GM12874 (cell line): ENCODE results near the gene KRTAP10-6.
"Not testable (repeated sequence)": the region's sequence is repeated elsewhere in the genome, so short reads cannot be mapped to it uniquely, and the experiment has no call there.

Experiments used
- TF ChIP-seq, protein P1 (sequence below): IDR thresholded peaks from 2 replicates; pipeline ENCODE4 v1.5.1; 2011; ENCODE audit warnings: low read depth, mild to moderate bottlenecking, control low read depth, low read length, moderate library complexity; ENCODE audit not compliant: insufficient read depth

The KRTAP10-6 gene

DNA sequence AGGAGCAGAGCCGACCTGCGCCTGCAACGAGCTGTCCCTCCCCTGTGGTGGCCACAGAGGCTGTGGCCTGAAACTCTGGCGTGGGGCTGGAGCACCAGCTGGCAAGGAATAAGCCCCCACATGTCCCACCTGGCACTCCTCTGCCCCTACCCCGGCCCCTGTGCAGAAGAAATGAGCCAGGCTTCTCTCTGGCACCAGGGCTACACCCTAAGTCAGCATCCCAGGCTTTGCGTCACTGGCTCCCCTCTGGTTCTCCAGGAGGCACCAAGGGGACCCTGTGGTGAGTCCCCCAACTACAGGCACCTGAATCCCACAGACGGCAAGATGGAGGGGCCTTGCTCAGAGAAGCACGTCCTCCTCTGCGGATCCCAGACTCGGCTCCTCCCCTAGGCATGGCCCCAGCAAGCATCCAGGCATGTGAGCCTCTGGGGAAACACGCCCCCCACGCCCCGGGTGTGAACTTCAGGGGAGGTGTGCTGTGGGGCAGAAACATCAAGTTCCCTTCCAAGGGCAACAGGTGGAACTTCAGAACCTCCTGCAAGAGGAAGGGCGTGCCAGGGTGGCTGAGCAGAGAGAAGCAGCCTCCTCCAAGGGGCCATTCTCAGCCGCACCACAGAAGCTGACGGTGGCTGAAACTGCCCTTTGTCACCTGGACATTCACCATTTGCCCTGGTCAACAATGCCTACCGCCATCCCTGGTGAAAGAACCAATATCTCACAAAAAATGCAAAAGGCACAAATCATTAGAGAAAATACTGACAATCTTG lies 11.0 kb upstream of the KRTAP10-6 start:
- TF ChIP-seq, protein P1, sequence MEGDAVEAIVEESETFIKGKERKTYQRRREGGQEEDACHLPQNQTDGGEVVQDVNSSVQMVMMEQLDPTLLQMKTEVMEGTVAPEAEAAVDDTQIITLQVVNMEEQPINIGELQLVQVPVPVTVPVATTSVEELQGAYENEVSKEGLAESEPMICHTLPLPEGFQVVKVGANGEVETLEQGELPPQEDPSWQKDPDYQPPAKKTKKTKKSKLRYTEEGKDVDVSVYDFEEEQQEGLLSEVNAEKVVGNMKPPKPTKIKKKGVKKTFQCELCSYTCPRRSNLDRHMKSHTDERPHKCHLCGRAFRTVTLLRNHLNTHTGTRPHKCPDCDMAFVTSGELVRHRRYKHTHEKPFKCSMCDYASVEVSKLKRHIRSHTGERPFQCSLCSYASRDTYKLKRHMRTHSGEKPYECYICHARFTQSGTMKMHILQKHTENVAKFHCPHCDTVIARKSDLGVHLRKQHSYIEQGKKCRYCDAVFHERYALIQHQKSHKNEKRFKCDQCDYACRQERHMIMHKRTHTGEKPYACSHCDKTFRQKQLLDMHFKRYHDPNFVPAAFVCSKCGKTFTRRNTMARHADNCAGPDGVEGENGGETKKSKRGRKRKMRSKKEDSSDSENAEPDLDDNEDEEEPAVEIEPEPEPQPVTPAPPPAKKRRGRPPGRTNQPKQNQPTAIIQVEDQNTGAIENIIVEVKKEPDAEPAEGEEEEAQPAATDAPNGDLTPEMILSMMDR = no peak

DNA sequence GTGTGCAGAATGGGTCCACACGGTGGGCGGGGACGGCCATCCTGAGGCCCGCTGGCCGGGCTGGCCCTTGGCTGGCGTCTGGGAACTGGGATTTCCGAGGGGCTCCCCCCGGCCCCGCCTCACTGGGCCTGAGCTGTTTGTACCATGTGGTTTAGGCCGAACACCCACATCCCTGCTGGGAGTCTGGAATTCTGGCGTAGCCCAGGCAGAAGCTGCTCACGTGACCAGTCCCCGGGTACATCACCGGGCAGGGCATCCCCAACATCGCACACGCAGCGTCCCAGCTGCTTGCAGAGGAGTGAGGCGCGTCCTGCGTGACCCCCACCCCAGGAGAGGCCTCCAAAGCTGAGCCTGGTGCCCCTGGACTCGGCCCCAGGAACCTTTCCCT lies 10.2 kb upstream of the KRTAP10-6 start:
- TF ChIP-seq, protein P1 = no peak

DNA sequence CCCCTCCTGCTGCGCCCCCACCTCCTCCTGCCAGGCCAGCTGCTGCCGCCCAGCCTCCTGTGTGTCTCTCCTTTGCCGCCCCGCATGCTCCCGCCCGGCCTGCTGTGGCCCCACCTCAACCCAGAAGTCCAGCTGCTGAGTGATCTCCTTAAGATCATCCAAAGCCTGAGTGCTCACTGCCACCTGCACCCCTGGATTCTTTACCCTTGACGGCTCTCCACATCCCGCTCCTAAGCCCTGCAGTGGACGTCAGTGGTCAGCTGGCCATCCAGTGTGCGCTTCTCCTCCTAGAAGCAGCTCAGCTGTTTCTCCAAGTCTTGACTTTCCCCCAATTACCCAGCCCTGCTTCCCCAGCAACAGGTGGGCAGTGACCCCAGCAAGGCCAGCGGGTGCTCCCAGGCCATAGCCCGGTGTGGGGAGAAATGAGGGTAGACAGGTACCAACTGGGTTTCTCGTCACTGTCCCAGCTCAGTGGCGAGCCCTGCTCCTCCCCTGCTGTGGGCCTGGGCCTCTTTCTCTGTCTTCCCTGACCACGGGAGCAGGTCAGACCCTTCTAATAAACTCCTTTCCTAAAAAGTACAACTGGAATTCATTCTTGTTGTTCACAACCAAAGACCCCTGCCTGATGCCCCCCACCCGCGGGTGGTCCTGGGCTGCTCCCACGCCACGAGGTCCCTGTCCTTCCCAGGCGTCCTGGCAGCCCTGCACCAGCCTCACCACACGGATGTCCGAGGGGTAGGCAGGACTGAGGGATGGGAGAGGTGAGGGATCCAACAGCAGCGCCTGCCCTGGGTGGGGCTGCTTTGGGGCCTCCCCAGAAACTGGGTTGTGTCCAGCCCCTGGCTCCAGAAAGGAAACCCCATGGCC lies 9.5 kb upstream of the KRTAP10-6 start:
- TF ChIP-seq, protein P1 = no peak

DNA sequence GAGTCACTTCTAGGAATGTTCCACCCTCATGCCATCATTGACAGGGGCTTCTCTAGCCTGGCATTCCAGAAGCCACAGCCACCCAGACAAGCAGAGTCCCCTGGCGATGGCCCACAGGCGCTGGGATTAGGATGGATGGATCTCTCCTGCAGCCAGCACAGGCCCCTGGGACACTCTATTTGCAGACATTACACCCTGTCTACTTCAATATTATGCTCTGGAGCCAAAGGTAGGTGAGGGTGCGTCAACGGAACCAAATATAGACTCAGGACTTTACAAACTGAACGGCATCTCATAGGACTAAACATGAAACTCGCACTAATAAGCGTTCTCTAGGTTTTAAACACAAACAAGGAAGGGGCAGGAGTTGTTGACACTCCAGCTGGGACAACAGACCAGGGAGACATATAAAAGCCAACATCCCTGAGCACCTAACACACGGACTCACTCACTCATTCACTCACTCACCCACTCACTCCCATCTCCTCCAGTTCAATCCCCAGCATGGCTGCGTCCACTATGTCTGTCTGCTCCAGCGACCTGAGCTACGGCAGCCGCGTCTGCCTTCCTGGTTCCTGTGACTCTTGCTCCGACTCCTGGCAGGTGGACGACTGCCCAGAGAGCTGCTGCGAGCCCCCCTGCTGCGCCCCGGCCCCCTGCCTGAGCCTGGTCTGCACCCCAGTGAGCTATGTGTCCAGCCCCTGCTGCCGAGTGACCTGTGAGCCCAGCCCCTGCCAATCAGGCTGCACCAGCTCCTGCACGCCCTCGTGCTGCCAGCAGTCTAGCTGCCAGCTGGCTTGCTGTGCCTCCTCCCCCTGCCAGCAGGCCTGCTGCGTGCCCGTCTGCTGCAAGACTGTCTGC lies 8.0 kb upstream of the KRTAP10-6 start, which contains the start of gene KRTAP10-7:
KRTAP10-7 (plus strand) TSS at position 480 of the 861 bp plus-strand sequence; CDS start at position 505, 25 bp downstream.
- TF ChIP-seq, protein P1 = not testable (repeated sequence)

DNA sequence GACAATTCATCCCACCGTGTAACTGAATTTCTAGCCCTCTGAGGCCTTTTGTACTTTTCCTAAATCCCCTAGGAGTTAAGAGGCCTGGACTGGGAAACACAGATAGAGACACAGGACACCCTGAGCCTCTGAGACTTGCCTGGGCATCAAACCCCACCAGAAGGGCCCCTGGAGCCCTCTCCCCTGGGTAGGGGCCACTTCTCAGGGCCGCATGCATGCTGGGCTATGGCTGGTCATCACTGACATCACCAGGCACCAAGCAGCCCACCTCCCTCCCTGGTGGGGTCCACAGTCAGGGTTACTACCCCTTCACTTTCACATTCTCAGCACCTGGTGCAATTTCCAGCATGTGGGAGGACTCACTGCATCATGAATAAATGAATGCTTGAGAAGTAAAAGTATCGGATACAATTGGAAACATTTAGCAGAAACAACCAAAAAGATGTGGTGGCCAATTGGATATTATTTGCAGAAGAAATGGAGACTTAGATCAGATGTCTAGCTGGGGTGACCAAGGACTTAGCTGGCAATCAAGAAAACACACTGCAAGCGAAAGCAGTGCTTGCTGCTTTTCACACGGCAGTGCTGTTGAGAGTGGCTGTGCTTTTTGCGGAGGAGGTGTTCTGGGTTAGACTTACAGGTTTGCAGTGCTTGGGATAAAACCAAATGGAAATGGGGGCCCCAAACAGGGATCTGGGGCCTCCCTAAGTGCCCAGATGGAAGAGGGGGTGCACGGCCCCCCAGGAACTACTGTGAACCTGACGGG lies 7.1 kb upstream of the KRTAP10-6 start:
- TF ChIP-seq, protein P1 = no peak

DNA sequence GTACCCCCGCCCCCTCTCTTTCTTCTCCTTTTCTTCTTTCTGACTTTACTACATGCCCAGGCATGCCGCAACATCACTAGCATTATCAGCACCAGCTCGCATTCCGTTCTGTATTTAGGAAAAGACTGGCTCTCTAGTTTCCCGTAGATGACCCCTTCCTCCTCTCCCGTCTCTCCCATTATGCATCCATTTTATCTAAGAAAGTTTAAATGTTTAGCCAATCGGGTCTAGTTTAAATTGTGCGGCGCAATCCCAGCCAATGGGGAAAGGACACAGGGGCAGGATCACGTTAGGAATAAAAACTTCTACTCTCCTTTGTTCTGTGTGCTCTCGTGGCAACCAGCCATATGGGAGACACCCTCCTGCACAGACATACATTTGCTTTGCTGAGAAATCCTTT lies 5.8 kb upstream of the KRTAP10-6 start:
- TF ChIP-seq, protein P1 = no peak
